OCI-LY7 (cell line): ENCODE measurements around the gene KCNB1.

Source experiments
- EZH2phosphoT487 ChIP-seq: fragments of 200-600 bp; sonication (generic); IDR thresholded peaks from 2 replicates; pipeline ENCODE4 v1.6.1; 2018; ENCODE audit warnings: low read depth, borderline replicate concordance, mild to moderate bottlenecking, mixed run types, antibody characterized with exemption, low read length, moderate library complexity, mixed read lengths
- TF ChIP-seq, protein P1 (sequence below): fragments of 200-600 bp; sonication (generic); conservative IDR thresholded peaks from 2 replicates; pipeline ENCODE4 v1.5.1; 2014; ENCODE audit warnings: mild to moderate bottlenecking, antibody characterized with exemption, low read length, moderate library complexity, mixed read lengths

DNA sequence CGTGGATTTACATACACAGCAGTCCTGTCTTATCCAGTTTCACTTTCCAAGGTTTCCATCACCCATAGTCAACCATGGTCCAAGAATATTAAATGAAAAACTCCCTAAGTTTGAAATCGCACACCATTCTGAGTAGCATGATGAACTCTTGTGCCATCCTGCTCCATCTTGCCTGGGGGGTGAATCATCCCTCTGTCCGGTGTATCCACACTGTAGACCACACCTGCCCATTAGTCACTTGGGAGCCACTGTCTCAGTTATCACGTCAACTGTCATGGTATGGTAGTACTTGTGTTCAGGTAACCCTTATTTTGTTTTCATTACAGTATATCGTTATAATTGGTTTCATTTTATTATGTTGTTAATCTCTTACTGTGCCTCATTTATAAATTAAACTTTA lies 47.0 kb upstream of the KCNB1 start:
- TF ChIP-seq EZH2phosphoT487: no peak
- TF ChIP-seq, protein P1, sequence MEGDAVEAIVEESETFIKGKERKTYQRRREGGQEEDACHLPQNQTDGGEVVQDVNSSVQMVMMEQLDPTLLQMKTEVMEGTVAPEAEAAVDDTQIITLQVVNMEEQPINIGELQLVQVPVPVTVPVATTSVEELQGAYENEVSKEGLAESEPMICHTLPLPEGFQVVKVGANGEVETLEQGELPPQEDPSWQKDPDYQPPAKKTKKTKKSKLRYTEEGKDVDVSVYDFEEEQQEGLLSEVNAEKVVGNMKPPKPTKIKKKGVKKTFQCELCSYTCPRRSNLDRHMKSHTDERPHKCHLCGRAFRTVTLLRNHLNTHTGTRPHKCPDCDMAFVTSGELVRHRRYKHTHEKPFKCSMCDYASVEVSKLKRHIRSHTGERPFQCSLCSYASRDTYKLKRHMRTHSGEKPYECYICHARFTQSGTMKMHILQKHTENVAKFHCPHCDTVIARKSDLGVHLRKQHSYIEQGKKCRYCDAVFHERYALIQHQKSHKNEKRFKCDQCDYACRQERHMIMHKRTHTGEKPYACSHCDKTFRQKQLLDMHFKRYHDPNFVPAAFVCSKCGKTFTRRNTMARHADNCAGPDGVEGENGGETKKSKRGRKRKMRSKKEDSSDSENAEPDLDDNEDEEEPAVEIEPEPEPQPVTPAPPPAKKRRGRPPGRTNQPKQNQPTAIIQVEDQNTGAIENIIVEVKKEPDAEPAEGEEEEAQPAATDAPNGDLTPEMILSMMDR: no peak
